Brain microvascular endothelial cell (primary cell): Measurements from ENCODE around the gene SNX18.

Source experiments
- DNase-seq: peaks from one replicate; pipeline ENCODE4 v3.0.0-alpha.2; 2020
- H3K27ac ChIP-seq: fragments of 250-450 bp; sonication (Bioruptor Pico); 2 replicates; pipeline ENCODE4 v1.5.1; 2020; ENCODE audit warnings: mild to moderate bottlenecking, moderate library complexity
- H3K27me3 ChIP-seq: fragments of 250-450 bp; sonication (Bioruptor Pico); replicated peaks from 2 replicates; pipeline ENCODE4 v1.5.1; 2020; ENCODE audit warnings: mild to moderate bottlenecking
- H3K36me3 ChIP-seq: fragments of 250-450 bp; sonication (Bioruptor Pico); replicated peaks from 2 replicates; pipeline ENCODE4 v1.5.1; 2020; ENCODE audit warnings: mild to moderate bottlenecking
- H3K4me3 ChIP-seq: 2 replicates; pipeline ENCODE4 v1.5.1; 2011; ENCODE audit warnings: low read depth, mild to moderate bottlenecking, control low read depth, low read length, moderate library complexity
- in situ Hi-C: cut with HindIII; loops from 2 replicates; pipeline ENCODE4 v1.10.0; 2017; ENCODE audit warnings: low sequenced_read_pairs, low pct_ligation_motif_present
- TF ChIP-seq, protein P1 (sequence below): IDR thresholded peaks from 2 replicates; pipeline ENCODE4 v1.5.1; 2011; ENCODE audit warnings: low read depth, mild to moderate bottlenecking, moderate library complexity, low read length, control low read depth, inconsistent platforms; ENCODE audit errors: missing control alignments

The SNX18 gene

GRCh38 chr5:54581831-54582548 lies 64.4 kb downstream of the SNX18 start:
- H3K27ac ChIP-seq, result no peak overlapping the region
- no peaks in the 10 kb centered on the region for H3K27me3 ChIP-seq
- TF ChIP-seq, protein P1, sequence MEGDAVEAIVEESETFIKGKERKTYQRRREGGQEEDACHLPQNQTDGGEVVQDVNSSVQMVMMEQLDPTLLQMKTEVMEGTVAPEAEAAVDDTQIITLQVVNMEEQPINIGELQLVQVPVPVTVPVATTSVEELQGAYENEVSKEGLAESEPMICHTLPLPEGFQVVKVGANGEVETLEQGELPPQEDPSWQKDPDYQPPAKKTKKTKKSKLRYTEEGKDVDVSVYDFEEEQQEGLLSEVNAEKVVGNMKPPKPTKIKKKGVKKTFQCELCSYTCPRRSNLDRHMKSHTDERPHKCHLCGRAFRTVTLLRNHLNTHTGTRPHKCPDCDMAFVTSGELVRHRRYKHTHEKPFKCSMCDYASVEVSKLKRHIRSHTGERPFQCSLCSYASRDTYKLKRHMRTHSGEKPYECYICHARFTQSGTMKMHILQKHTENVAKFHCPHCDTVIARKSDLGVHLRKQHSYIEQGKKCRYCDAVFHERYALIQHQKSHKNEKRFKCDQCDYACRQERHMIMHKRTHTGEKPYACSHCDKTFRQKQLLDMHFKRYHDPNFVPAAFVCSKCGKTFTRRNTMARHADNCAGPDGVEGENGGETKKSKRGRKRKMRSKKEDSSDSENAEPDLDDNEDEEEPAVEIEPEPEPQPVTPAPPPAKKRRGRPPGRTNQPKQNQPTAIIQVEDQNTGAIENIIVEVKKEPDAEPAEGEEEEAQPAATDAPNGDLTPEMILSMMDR, result no peak
- H3K4me3 ChIP-seq, result no peak overlapping the region
- DNase-seq, result no peak
- in situ Hi-C loops, result no loop called here
- H3K36me3 ChIP-seq, result no peaks in the 10 kb centered on the region

- Histone ChIP-seq H3K4me3 (no peak overlapping the region), H3K36me3 (no peaks in the 10 kb centered on the region), H3K27ac (no peak overlapping the region), H3K27me3 (no peaks in the 10 kb centered on the region)
- DNase-seq, result no peak
- in situ Hi-C loops, result no loop called here
- TF ChIP-seq, protein P1, result no peak
Measured at GRCh38 chr5:54586336-54586735, 68.8 kb downstream of the SNX18 start.

DNA sequence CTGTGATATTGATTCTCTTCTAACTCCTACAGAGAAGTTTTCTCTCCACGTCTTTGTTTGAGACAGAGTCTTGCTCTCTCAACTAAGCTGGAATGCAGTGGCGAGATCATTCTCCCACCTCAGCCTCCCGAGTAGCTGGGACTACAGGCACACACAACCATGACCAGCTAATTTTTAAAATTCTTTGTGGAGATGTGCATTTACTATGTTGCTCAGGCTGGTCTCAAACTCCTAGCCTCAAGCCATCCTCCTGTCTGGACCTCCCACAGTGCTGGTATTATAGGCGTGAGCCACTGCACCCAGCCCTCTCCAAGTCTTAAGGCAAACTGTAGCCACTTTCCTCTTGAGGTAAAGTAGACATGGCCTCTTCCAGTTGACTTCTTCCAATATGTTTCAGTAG lies 72.2 kb downstream of the SNX18 start:
- in situ Hi-C loops, result no loop called here
- DNase-seq, result no peak
- no peak overlapping the region for H3K27ac ChIP-seq
- no peaks in the 10 kb centered on the region for H3K36me3 ChIP-seq
- TF ChIP-seq, protein P1, result no peak
- no peak overlapping the region for H3K4me3 ChIP-seq
- no peaks in the 10 kb centered on the region for H3K27me3 ChIP-seq

GRCh38 chr5:54590824-54591223 lies 73.3 kb downstream of the SNX18 start:
- no peak overlapping the region for H3K4me3 ChIP-seq
- DNase-seq, result no peak
- no peak overlapping the region for H3K27ac ChIP-seq
- H3K36me3 ChIP-seq, result no peaks in the 10 kb centered on the region
- TF ChIP-seq, protein P1, result no peak
- no peaks in the 10 kb centered on the region for H3K27me3 ChIP-seq
- in situ Hi-C loops, result no loop called here

- in situ Hi-C loops, result no loop called here
- no peak for DNase-seq
- Histone ChIP-seq H3K36me3 (no peaks in the 10 kb centered on the region), H3K27me3 (no peaks in the 10 kb centered on the region), H3K4me3 (no peak overlapping the region), H3K27ac (no peak overlapping the region)
- TF ChIP-seq, protein P1, result no peak
Measured at GRCh38 chr5:54593779-54594178, 76.2 kb downstream of the SNX18 start.

DNA sequence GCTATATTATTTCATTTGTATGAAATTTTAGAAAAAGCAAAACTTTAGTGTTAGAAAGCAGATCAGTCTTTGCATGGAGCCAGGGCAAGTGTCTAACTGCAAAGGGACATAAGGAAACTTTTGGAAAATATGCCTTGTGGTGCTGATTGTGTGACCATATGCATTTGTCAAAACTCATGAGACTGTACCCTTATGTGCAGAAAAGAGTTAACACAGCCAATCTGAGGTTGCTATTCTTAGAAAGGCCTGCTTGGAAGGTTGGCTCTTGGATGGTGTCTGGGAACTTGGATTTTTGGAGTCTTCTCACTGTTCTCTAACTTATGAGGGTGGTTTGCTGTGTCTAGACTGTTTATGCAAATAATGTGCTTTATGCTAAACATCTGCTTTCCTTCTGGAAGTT lies 76.6 kb downstream of the SNX18 start:
- in situ Hi-C loops, result no loop called here
- no peaks in the 10 kb centered on the region for H3K36me3 ChIP-seq
- TF ChIP-seq, protein P1, result no peak
- no peaks in the 10 kb centered on the region for H3K27me3 ChIP-seq
- H3K4me3 ChIP-seq, result no peak overlapping the region
- no peak for DNase-seq
- no peak overlapping the region for H3K27ac ChIP-seq
